Tibial nerve (tissue), 4 donors: Measurements from ENCODE around the gene ASXL2.
"Not testable (repeated sequence)": the region's sequence is repeated elsewhere in the genome, so short reads cannot be mapped to it uniquely, and the experiment has no call there.

ENCODE experiments used
- CTCF ChIP-seq, 5 experiments: fragments of 200-600 bp in 3 of 5; fragments of 450-650 bp in 2 of 5; sonication (generic) in 3 of 5; IDR thresholded peaks; one replicate each; pipeline ENCODE4 v1.5.1; 2016 to 2019; ENCODE audit warnings: antibody characterized with exemption in 5 of 5, mild to moderate bottlenecking in 3 of 5, moderate library complexity in 2 of 5
- EP300 ChIP-seq, 2 donors: sonication (generic); formaldehyde crosslinking; IDR thresholded peaks; one replicate each; pipeline ENCODE4 v1.6.1; 2017; ENCODE audit warnings: antibody characterized with exemption in 2 of 2, mild to moderate bottlenecking in 1 of 2

GRCh38 chr2:25849350-25849749 lies 28.9 kb downstream of the ASXL2 start:
- TF ChIP-seq CTCF, EP300 (IDR thresholded peaks at IDR 0.05): not testable (repeated sequence)
